DND-41 (cell line): ENCODE data around the gene PXMP4.

Source experiments
- CTCF ChIP-seq: IDR thresholded peaks from 2 replicates; pipeline ENCODE4 v1.5.1; 2012; ENCODE audit warnings: borderline replicate concordance, low read length, moderate library complexity, mild to moderate bottlenecking; ENCODE audit not compliant: poor library complexity, severe bottlenecking; ENCODE audit errors: extremely low read depth
- EZH2 ChIP-seq: IDR thresholded peaks from 3 replicates; pipeline ENCODE4 v1.6.1; 2012; ENCODE audit warnings: borderline replicate concordance, low read depth, mild to moderate bottlenecking, moderate library complexity, low read length, inconsistent platforms; ENCODE audit not compliant: severe bottlenecking

GRCh38 chr20:33761698-33762250, 41.7 kb upstream of the PXMP4 start:
- TF ChIP-seq EZH2 (no peak), CTCF (no peak)
